ENCODE results near the gene DECR2. TPM values are rescaled to one million over a fixed set of nuclear protein-coding genes. Genes with fewer than 3 reads are reported as not detected.

The DECR2 gene
- total and polyA plus RNA-seq, 2 of the 4 experiments (the other 2 are of a cell fraction): 3.9 to 26.7 TPM

DNA sequence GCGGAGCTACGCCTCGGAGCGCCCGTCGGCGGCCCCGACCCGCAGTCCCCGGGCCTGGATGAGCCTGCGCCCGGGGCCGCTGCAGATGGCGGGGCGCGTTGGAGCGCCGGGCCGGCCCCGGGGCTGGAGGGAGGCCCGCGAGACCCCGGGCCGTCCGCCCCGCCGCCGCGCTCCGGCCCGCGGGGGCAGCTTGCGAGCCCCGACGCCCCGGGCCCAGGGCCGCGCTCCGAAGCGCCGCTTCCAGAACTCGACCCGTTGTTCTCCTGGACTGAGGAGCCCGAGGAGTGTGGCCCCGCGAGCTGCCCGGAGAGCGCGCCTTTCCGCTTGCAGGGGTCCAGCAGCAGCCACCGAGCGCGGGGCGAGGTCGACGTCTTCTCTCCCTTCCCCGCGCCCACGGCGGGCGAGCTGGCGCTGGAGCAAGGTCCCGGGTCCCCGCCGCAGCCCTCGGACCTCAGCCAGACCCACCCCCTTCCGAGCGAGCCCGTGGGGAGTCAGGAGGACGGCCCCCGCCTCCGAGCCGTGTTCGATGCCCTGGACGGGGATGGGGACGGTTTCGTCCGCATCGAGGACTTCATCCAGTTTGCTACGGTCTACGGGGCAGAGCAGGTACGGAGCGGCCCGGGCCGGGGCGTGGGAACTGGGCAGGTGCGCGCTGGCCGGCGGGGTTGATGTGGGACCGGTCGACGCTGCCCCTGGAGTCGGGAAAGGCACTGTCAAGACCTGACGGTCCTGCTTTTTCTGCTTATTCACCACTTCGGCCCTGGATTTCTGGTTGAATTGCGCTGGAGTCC is 24.6 kb downstream of the DECR2 start:
- H2AFZ ChIP-seq (replicated peaks; ENCODE audit: low read length, poor library complexity): peak overlapping the region; percentile 82
- H4K20me1 ChIP-seq (ENCODE audit: insufficient read depth, low read length): peaks cover 38% of the 10 kb centered on the region
- H3K79me1 ChIP-seq (ENCODE audit: low read depth in 1 of 2, low read length in 2 of 2): peaks cover 25 to 55% of the 10 kb centered on the region in 2 experiments
- peak overlapping the region; percentile 82 for H3K4me2 ChIP-seq (ENCODE audit: low read depth, low read length)
- DNase-seq: no peak
- H3K9me1 ChIP-seq (ENCODE audit: insufficient read depth, low read length): peaks cover 18% of the 10 kb centered on the region
- no peak; the same call in 1 of the 2 replicates for ATAC-seq (ENCODE audit: low read depth)
- BruUV-seq (replicated peaks): no TSS peak
- no peak overlapping the region for H2BK15ac ChIP-seq (ENCODE audit: low read depth, low read length)
- no peak overlapping the region for H2AK5ac ChIP-seq (ENCODE audit: low read depth, low read length)
- H3K4me1 ChIP-seq (ENCODE audit: control insufficient read depth, insufficient read depth, low read length): peaks cover 13% of the 10 kb centered on the region
- no peak overlapping the region for H4K5ac ChIP-seq (ENCODE audit: low read depth, low read length)
- H2AK9ac ChIP-seq (replicated peaks; ENCODE audit: low read depth, low read length, poor library complexity): peak overlapping the region; percentile 83
- H2BK120ac ChIP-seq (ENCODE audit: low read depth, low read length): no peak overlapping the region
- H3K14ac ChIP-seq (replicated peaks; ENCODE audit: low read depth, low read length): no peak overlapping the region
- intact Hi-C loops (cut with micrococcal nuclease): no loop called here
- dilution Hi-C loops (cut with HindIII; ENCODE audit: low sequenced_read_pairs, unreplicated experiment): no loop called here
- no peaks in the 10 kb centered on the region for H3K27me3 ChIP-seq (ENCODE audit: control insufficient read depth, insufficient read depth, low read length)
- H3K18ac ChIP-seq (ENCODE audit: low read depth, low read length): no peak overlapping the region
- peak overlapping the region; percentile 58 for H3K9ac ChIP-seq (ENCODE audit: low read depth, low read length)
- H3K36me3 ChIP-seq (ENCODE audit: control insufficient read depth, insufficient read depth, low read length): peaks cover 5% of the 10 kb centered on the region
- H2BK5ac ChIP-seq (ENCODE audit: low read depth, low read length, poor library complexity, severe bottlenecking): no peak overlapping the region
- no peak overlapping the region for H2BK20ac ChIP-seq (ENCODE audit: low read depth, low read length)
- POLR2A ChIA-PET (ENCODE audit: unreplicated experiment): no interaction called here
- H3K56ac ChIP-seq (ENCODE audit: extremely low read depth, insufficient read depth, low read length): no peak overlapping the region
- H3K4ac ChIP-seq (ENCODE audit: low read depth, low read length): peak overlapping the region; percentile 31; the same call in 1 of the 2 replicates
- 0% methylated on average over 39 of the region's 97 CpGs; no CpG with 5 or more reads in 1 of the 2 experiments for WGBS, 2 experiments (ENCODE audit: extremely low coverage in 2 of 2, insufficient read length in 1 of 2)
- CTCF ChIA-PET: no interaction called here
- H3K4me3 ChIP-seq (ENCODE audit: insufficient read depth, low read depth, low read length): peak overlapping the region; percentile 65
- H3K27ac ChIP-seq (ENCODE audit: insufficient read depth, low read length): no peak overlapping the region; the same call in 1 of the 2 replicates
- peak overlapping the region; percentile 87; the same call in 1 of the 2 replicates for H3K23ac ChIP-seq (ENCODE audit: low read depth, low read length)
- H3K9me3 ChIP-seq (ENCODE audit: control insufficient read depth, insufficient read depth, low read length): no peaks in the 10 kb centered on the region
- in situ Hi-C loops (cut with MboI; ENCODE audit: low sequenced_read_pairs): no loop called here
- H4K91ac ChIP-seq (ENCODE audit: insufficient read depth, low read depth, low read length): no peak overlapping the region
- no peak overlapping the region for H4K8ac ChIP-seq (ENCODE audit: low read depth in 2 of 2, low read length in 2 of 2)
- TF ChIP-seq BHLHE40 (IDR thresholded peaks at IDR 0.05; ENCODE audit: low read depth, low read length) (no peak), RAD21 (IDR thresholded peaks at IDR 0.05; ENCODE audit: low read length) (no peak), MXI1 (IDR thresholded peaks at IDR 0.05; ENCODE audit: borderline replicate concordance, low read depth, low read length) (no peak), CEBPB (IDR thresholded peaks at IDR 0.05; ENCODE audit: low read depth, low read length) (no peak), MAFK (IDR thresholded peaks at IDR 0.05; ENCODE audit: low read depth, low read length) (no peak), NFE2L2 (IDR thresholded peaks at IDR 0.05; ENCODE audit: low read depth, low read length) (no peak), RFX5 (IDR thresholded peaks at IDR 0.05; ENCODE audit: low read depth, low read length) (no peak), POLR2A (IDR thresholded peaks at IDR 0.05; ENCODE audit: low read depth, low read length) (no peak), RCOR1 (IDR thresholded peaks at IDR 0.05; ENCODE audit: insufficient replicate concordance, low read length) (no peak), MAZ (IDR thresholded peaks at IDR 0.05; ENCODE audit: borderline replicate concordance, low read depth, low read length) (no peak), CHD1 (IDR thresholded peaks at IDR 0.05; ENCODE audit: low read depth, low read length) (no peak)
- TF ChIP-seq, protein P1, sequence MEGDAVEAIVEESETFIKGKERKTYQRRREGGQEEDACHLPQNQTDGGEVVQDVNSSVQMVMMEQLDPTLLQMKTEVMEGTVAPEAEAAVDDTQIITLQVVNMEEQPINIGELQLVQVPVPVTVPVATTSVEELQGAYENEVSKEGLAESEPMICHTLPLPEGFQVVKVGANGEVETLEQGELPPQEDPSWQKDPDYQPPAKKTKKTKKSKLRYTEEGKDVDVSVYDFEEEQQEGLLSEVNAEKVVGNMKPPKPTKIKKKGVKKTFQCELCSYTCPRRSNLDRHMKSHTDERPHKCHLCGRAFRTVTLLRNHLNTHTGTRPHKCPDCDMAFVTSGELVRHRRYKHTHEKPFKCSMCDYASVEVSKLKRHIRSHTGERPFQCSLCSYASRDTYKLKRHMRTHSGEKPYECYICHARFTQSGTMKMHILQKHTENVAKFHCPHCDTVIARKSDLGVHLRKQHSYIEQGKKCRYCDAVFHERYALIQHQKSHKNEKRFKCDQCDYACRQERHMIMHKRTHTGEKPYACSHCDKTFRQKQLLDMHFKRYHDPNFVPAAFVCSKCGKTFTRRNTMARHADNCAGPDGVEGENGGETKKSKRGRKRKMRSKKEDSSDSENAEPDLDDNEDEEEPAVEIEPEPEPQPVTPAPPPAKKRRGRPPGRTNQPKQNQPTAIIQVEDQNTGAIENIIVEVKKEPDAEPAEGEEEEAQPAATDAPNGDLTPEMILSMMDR (conservative IDR thresholded peaks at IDR 0.05; ENCODE audit: low read depth, low read length): no peak

Measured in IMR-90 (cell line).